HL-60 (cell line): Measurements from ENCODE around the gene IFIT2.

ENCODE experiments used
- DNase-seq, 2 experiments: peaks; one replicate each; pipeline ENCODE4 v3.0.0-alpha.2; 2010 to 2020; ENCODE audit warnings: low read depth in 1 of 2, low spot score in 1 of 2
- H3K27ac ChIP-seq: fragments of 250-450 bp; sonication (Bioruptor Pico); replicated peaks from 2 replicates; pipeline ENCODE4 v1.5.1; 2020; ENCODE audit warnings: mild to moderate bottlenecking, moderate library complexity
- H3K27me3 ChIP-seq: fragments of 250-450 bp; sonication (Bioruptor Pico); 2 replicates; pipeline ENCODE4 v1.5.1; 2021; ENCODE audit warnings: mild to moderate bottlenecking, moderate library complexity; ENCODE audit not compliant: insufficient read depth, poor library complexity, severe bottlenecking
- H3K4me3 ChIP-seq: replicated peaks from 2 replicates; pipeline ENCODE4 v1.5.1; 2011; ENCODE audit warnings: mild to moderate bottlenecking, control low read depth, low read length; ENCODE audit not compliant: insufficient read depth
- CTCF ChIP-seq: IDR thresholded peaks from one replicate; pipeline ENCODE4 v1.5.1; 2011; ENCODE audit warnings: low read length, control low read depth, inconsistent platforms; ENCODE audit not compliant: insufficient read depth
- GABPA ChIP-seq: IDR thresholded peaks from 2 replicates; pipeline ENCODE4 v1.6.1; 2012; ENCODE audit warnings: low read depth
- POLR2AphosphoS5 ChIP-seq: IDR thresholded peaks from 2 replicates; pipeline ENCODE4 v1.6.1; 2012; ENCODE audit warnings: low read depth
- REST ChIP-seq: IDR thresholded peaks from 2 replicates; pipeline ENCODE4 v1.6.1; 2012; ENCODE audit warnings: low read depth; ENCODE audit not compliant: insufficient replicate concordance
- SPI1 ChIP-seq: IDR thresholded peaks from 2 replicates; pipeline ENCODE4 v1.6.1; 2012; ENCODE audit warnings: low read depth, mild to moderate bottlenecking, borderline replicate concordance

The IFIT2 gene

GRCh38 chr10:89346405-89347254 is 44.8 kb downstream of the IFIT2 start:
- Histone ChIP-seq H3K27me3 (no peaks in the 10 kb centered on the region), H3K4me3 (no peak overlapping the region), H3K27ac (no peak overlapping the region)
- DNase-seq = peak in 1 of 2 experiments; percentile 20
- TF ChIP-seq REST (no peak), POLR2AphosphoS5 (no peak), SPI1 (no peak), GABPA (no peak), CTCF (no peak)

GRCh38 chr10:89347701-89348457 is 46.0 kb downstream of the IFIT2 start:
- no peak for DNase-seq
- no peak overlapping the region for H3K27ac ChIP-seq
- H3K4me3 ChIP-seq = no peak overlapping the region
- TF ChIP-seq POLR2AphosphoS5 (no peak), CTCF (no peak), REST (no peak), GABPA (no peak), SPI1 (no peak)
- no peaks in the 10 kb centered on the region for H3K27me3 ChIP-seq

GRCh38 chr10:89348481-89348880 is 46.6 kb downstream of the IFIT2 start:
- Histone ChIP-seq H3K27ac (no peak overlapping the region), H3K27me3 (no peaks in the 10 kb centered on the region), H3K4me3 (no peak overlapping the region)
- no peak for DNase-seq
- TF ChIP-seq SPI1 (no peak), POLR2AphosphoS5 (no peak), GABPA (no peak), CTCF (no peak), REST (no peak)
